Gastrocnemius medialis (tissue), 4 donors: Measurements from ENCODE around the gene TRIM47.

Experiments used
- POLR2A ChIP-seq, 2 donors: fragments of 450-650 bp; IDR thresholded peaks; one replicate each; pipeline ENCODE4 v1.6.1; 2017; ENCODE audit warnings: antibody characterized with exemption in 2 of 2, mild to moderate bottlenecking in 2 of 2, moderate library complexity in 2 of 2
- TF ChIP-seq, protein P1 (sequence below), 5 experiments: fragments of 450-650 bp in 3 of 5; fragments of 200-600 bp in 2 of 5; sonication (generic) in 2 of 5; IDR thresholded peaks in 4 of 5; conservative IDR thresholded peaks in 1 of 5; 1 replicate in 4 of 5; 2 replicates in 1 of 5; pipeline ENCODE4 v1.5.1; 2016 to 2019; ENCODE audit warnings: antibody characterized with exemption in 5 of 5, mild to moderate bottlenecking in 3 of 5, moderate library complexity in 3 of 5

DNA sequence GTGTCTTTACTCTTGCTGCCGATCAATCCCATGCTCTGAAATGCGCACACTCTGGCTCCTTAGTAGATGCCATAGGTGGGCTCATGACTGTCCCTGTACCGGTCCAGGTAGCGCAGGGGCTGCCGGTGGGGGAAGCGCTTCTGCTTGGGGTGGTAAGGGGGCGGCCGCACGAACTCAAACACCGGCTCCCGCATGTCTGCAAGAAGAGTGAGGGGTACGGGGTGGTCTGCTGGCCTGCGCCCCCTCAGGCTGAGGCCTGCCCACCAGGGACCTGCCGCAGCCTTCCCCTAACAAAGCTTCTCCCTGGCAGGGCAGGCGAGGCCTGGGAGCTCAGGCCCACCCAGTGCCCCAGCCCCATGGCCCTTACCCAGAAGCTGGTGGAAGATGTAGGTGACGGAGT, 20.4 kb upstream of the TRIM47 start:
- TF ChIP-seq, protein P1, sequence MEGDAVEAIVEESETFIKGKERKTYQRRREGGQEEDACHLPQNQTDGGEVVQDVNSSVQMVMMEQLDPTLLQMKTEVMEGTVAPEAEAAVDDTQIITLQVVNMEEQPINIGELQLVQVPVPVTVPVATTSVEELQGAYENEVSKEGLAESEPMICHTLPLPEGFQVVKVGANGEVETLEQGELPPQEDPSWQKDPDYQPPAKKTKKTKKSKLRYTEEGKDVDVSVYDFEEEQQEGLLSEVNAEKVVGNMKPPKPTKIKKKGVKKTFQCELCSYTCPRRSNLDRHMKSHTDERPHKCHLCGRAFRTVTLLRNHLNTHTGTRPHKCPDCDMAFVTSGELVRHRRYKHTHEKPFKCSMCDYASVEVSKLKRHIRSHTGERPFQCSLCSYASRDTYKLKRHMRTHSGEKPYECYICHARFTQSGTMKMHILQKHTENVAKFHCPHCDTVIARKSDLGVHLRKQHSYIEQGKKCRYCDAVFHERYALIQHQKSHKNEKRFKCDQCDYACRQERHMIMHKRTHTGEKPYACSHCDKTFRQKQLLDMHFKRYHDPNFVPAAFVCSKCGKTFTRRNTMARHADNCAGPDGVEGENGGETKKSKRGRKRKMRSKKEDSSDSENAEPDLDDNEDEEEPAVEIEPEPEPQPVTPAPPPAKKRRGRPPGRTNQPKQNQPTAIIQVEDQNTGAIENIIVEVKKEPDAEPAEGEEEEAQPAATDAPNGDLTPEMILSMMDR (IDR thresholded peaks at IDR 0.05 in 4 of 5, conservative IDR thresholded peaks at IDR 0.05 in 1 of 5) = no peak
- no peak for TF ChIP-seq POLR2A (IDR thresholded peaks at IDR 0.05)
